Gastroesophageal sphincter (tissue), 4 donors: ENCODE data around the gene SLX9. TPM values are rescaled to one million over a fixed set of nuclear protein-coding genes. Genes with fewer than 3 reads are reported as not detected.

Source experiments
- ATAC-seq: fragments of 150-250 bp; one replicate; pipeline ENCODE4 v1.9.1; 2016; ENCODE audit warnings: mild to moderate bottlenecking, moderate library complexity
- H3K27ac ChIP-seq, 4 donors: fragments of 200-600 bp; sonication (generic) in 3 of 4; 1 replicate in 3 of 4; 2 replicates in 1 of 4; pipeline ENCODE4 v1.5.1; 2016 to 2019
- H3K27me3 ChIP-seq: fragments of 200-600 bp; sonication (generic); one replicate; pipeline ENCODE4 v1.5.1; 2019
- H3K36me3 ChIP-seq, 2 donors: fragments of 200-600 bp; sonication (generic); one replicate each; pipeline ENCODE4 v1.5.1; 2019; ENCODE audit warnings: control low read depth in 1 of 2
- H3K4me1 ChIP-seq, 3 donors: fragments of 200-600 bp; sonication (generic); 1 replicate in 2 of 3; 2 replicates in 1 of 3; pipeline ENCODE4 v1.5.1; 2016 to 2019; ENCODE audit warnings: control low read depth in 2 of 3
- H3K4me3 ChIP-seq, 2 donors: fragments of 200-600 bp; sonication (generic); one replicate each; pipeline ENCODE4 v1.5.1; 2019; ENCODE audit warnings: mild to moderate bottlenecking in 1 of 2, moderate library complexity in 1 of 2
- H3K9me3 ChIP-seq, 3 donors: fragments of 200-600 bp; sonication (generic); one replicate each; pipeline ENCODE4 v1.5.1; 2017 to 2019; ENCODE audit warnings: control low read depth in 2 of 3
- CTCF ChIP-seq, 4 experiments: fragments of 200-600 bp in 2 of 4; fragments of 450-650 bp in 2 of 4; sonication (generic) in 1 of 4; IDR thresholded peaks; one replicate each; pipeline ENCODE4 v1.5.1; 2017 to 2019; ENCODE audit warnings: antibody characterized with exemption in 4 of 4, mild to moderate bottlenecking in 2 of 4, moderate library complexity in 2 of 4
- EP300 ChIP-seq: sonication (generic); formaldehyde crosslinking; IDR thresholded peaks from one replicate; pipeline ENCODE4 v1.6.1; 2017; ENCODE audit warnings: antibody characterized with exemption, mild to moderate bottlenecking
- POLR2A ChIP-seq, 2 donors: fragments of 450-650 bp; IDR thresholded peaks; one replicate each; pipeline ENCODE4 v1.6.1; 2017; ENCODE audit warnings: antibody characterized with exemption in 2 of 2, mild to moderate bottlenecking in 2 of 2, moderate library complexity in 1 of 2
- POLR2AphosphoS5 ChIP-seq: sonication (generic); formaldehyde crosslinking; IDR thresholded peaks from one replicate; pipeline ENCODE4 v1.6.1; 2017; ENCODE audit warnings: antibody characterized with exemption
- WGBS, 2 donors: methylation state at CpG; one replicate each; pipeline ENCODE4 v1.1.5; 2018; ENCODE audit warnings: low coverage in 1 of 2; 5-methylcytosine and 5-hydroxymethylcytosine counted together
- total RNA-seq, 4 donors: library from RNA; depleted of rRNA; stranded (reverse); fragments of >200 nt; gene quantifications; one replicate each; pipeline ENCODE4 v1.1.0, GENCODE V29; 2016

SLX9 gene
- total RNA-seq, 4 donors from 2014 or later = 15.7 to 53.9 (median 36.4) TPM

- no peaks in the 10 kb centered on the region for H3K36me3 ChIP-seq
- H3K4me3 ChIP-seq = no peak overlapping the region
- WGBS, 2 donors = 53% methylated on average over 6 of the region's 19 CpGs; no CpG with 5 or more reads in 1 of the 2 donors
- ATAC-seq = no peak
- H3K4me1 ChIP-seq = no peaks in the 10 kb centered on the region
- no peak overlapping the region for H3K27ac ChIP-seq
- H3K27me3 ChIP-seq = peaks cover 44% of the 10 kb centered on the region
- TF ChIP-seq POLR2AphosphoS5 (no peak), POLR2A (IDR thresholded peaks at IDR 0.05) (no peak), EP300 (no peak), CTCF (IDR thresholded peaks at IDR 0.05) (no peak)
- no peaks in the 10 kb centered on the region for H3K9me3 ChIP-seq
Observed at GRCh38 chr21:44892095-44892494, 47.7 kb upstream of the SLX9 start.

- Histone ChIP-seq H3K36me3 (no peaks in the 10 kb centered on the region), H3K9me3 (no peaks in the 10 kb centered on the region), H3K4me1 (no peaks in the 10 kb centered on the region), H3K27ac (no peak overlapping the region), H3K4me3 (no peak overlapping the region), H3K27me3 (peaks cover 44% of the 10 kb centered on the region)
- TF ChIP-seq EP300 = no peak
- peak in 3 of 4 experiments; percentile 83 to 86 (median 84) for TF ChIP-seq CTCF (IDR thresholded peaks at IDR 0.05)
- TF ChIP-seq POLR2A (IDR thresholded peaks at IDR 0.05) = no peak
- ATAC-seq = peak; percentile 67
- WGBS, 2 donors = 15% methylated on average over 8 of the region's 15 CpGs; no CpG with 5 or more reads in 1 of the 2 donors
Observed at GRCh38 chr21:44892536-44893277, 47.1 kb upstream of the SLX9 start.

GRCh38 chr21:44893278-44893556, 46.6 kb upstream of the SLX9 start:
- WGBS, 2 donors = 100% methylated on average over 1 of the region's 7 CpGs; no CpG with 5 or more reads in 1 of the 2 donors
- H3K27me3 ChIP-seq = peaks cover 44% of the 10 kb centered on the region
- no peak for ATAC-seq
- H3K27ac ChIP-seq = no peak overlapping the region
- H3K4me3 ChIP-seq = no peak overlapping the region
- H3K9me3 ChIP-seq = no peaks in the 10 kb centered on the region
- H3K36me3 ChIP-seq = no peaks in the 10 kb centered on the region
- no peaks in the 10 kb centered on the region for H3K4me1 ChIP-seq
- TF ChIP-seq EP300 = no peak
- no peak for TF ChIP-seq POLR2A (IDR thresholded peaks at IDR 0.05)
- TF ChIP-seq POLR2AphosphoS5 = no peak
- TF ChIP-seq CTCF (IDR thresholded peaks at IDR 0.05) = no peak

GRCh38 chr21:44893948-44894656, 45.7 kb upstream of the SLX9 start:
- H3K4me3 ChIP-seq = no peak overlapping the region
- no peaks in the 10 kb centered on the region for H3K36me3 ChIP-seq
- H3K9me3 ChIP-seq = no peaks in the 10 kb centered on the region
- no peak overlapping the region for H3K27ac ChIP-seq
- peaks cover 38% of the 10 kb centered on the region for H3K27me3 ChIP-seq
- 92% methylated on average over 4 to 8 of the region's 15 CpGs for WGBS, 2 donors
- TF ChIP-seq CTCF (IDR thresholded peaks at IDR 0.05) = no peak
- TF ChIP-seq EP300 = no peak
- TF ChIP-seq POLR2A (IDR thresholded peaks at IDR 0.05) = no peak
- no peak for TF ChIP-seq POLR2AphosphoS5
- H3K4me1 ChIP-seq = no peaks in the 10 kb centered on the region
- ATAC-seq = no peak
